Esophagus muscularis mucosa (tissue), 4 donors: Measurements from ENCODE around the gene ZFHX2. TPM values are rescaled to one million over a fixed set of nuclear protein-coding genes. Genes with fewer than 3 reads are reported as not detected.
A peak's percentile ranks its signal among the peaks of the same experiment; 100 is the strongest.
"Not testable (repeated sequence)": the region's sequence is repeated elsewhere in the genome, so short reads cannot be mapped to it uniquely, and the experiment has no call there.

Experiments used
- DNase-seq: peaks from one replicate; pipeline ENCODE4 v3.0.0-alpha.2; 2017; ENCODE audit errors: extremely low spot score
- H3K27ac ChIP-seq, 4 donors: fragments of 200-600 bp; sonication (generic); replicated peaks in 1 of 4; 1 replicate in 3 of 4; 2 replicates in 1 of 4; pipeline ENCODE4 v1.5.1; 2016 to 2019; ENCODE audit warnings: mild to moderate bottlenecking in 1 of 4
- H3K27me3 ChIP-seq, 4 donors: fragments of 200-600 bp; sonication (generic); one replicate each; pipeline versions ENCODE4 v1.5.1 to v1.6.0; 2016 to 2019
- H3K36me3 ChIP-seq, 4 donors: fragments of 200-600 bp; sonication (generic); one replicate each; pipeline ENCODE4 v1.5.1; 2016 to 2019
- H3K4me1 ChIP-seq, 4 donors: fragments of 200-600 bp; sonication (generic); one replicate each; pipeline ENCODE4 v1.5.1; 2016 to 2019
- H3K4me3 ChIP-seq, 4 donors: fragments of 200-600 bp; sonication (generic); 1 replicate in 2 of 4; 2 replicates in 2 of 4; pipeline ENCODE4 v1.5.1; 2016 to 2019; ENCODE audit warnings: mild to moderate bottlenecking in 4 of 4, moderate library complexity in 1 of 4
- H3K9me3 ChIP-seq, 4 donors: fragments of 200-600 bp; sonication (generic); 1 replicate in 3 of 4; 2 replicates in 1 of 4; pipeline ENCODE4 v1.5.1; 2016 to 2019
- EP300 ChIP-seq: sonication (generic); formaldehyde crosslinking; IDR thresholded peaks from one replicate; pipeline ENCODE4 v1.6.1; 2017; ENCODE audit warnings: antibody characterized with exemption
- POLR2A ChIP-seq: fragments of 450-650 bp; IDR thresholded peaks from one replicate; pipeline ENCODE4 v1.6.1; 2017; ENCODE audit warnings: antibody characterized with exemption, moderate library complexity, mild to moderate bottlenecking, low read depth
- POLR2AphosphoS5 ChIP-seq, 2 donors: sonication (generic); formaldehyde crosslinking; IDR thresholded peaks; one replicate each; pipeline ENCODE4 v1.6.1; 2017; ENCODE audit warnings: antibody characterized with exemption in 2 of 2
- WGBS: methylation state at CpG from one replicate; pipeline ENCODE4 v1.1.5; 2018; 5-methylcytosine and 5-hydroxymethylcytosine counted together
- intact Hi-C: fragments of 100-400 bp; cut with DNase I; formaldehyde crosslinking; loops from one replicate; pipeline ENCODE4 v1.15.1; 2023
- total RNA-seq, 4 donors: library from RNA; depleted of rRNA; stranded (reverse); fragments of >200 nt; gene quantifications; one replicate each; pipeline versions ENCODE4 v1.1.0 to v1.2.1, GENCODE V29; 2016
- TF ChIP-seq, protein P1 (sequence below), 3 experiments: fragments of 200-600 bp in 2 of 3; fragments of 450-650 bp in 1 of 3; sonication (generic) in 2 of 3; IDR thresholded peaks; one replicate each; pipeline ENCODE4 v1.5.1; 2017 to 2019; ENCODE audit warnings: antibody characterized with exemption in 3 of 3, mild to moderate bottlenecking in 2 of 3, moderate library complexity in 1 of 3

The ZFHX2 gene
- 1 to 10 TPM in 3 of 4 donors, under 1 TPM in 1; 0.50 to 1.8 (median 1.2) TPM for total RNA-seq

DNA sequence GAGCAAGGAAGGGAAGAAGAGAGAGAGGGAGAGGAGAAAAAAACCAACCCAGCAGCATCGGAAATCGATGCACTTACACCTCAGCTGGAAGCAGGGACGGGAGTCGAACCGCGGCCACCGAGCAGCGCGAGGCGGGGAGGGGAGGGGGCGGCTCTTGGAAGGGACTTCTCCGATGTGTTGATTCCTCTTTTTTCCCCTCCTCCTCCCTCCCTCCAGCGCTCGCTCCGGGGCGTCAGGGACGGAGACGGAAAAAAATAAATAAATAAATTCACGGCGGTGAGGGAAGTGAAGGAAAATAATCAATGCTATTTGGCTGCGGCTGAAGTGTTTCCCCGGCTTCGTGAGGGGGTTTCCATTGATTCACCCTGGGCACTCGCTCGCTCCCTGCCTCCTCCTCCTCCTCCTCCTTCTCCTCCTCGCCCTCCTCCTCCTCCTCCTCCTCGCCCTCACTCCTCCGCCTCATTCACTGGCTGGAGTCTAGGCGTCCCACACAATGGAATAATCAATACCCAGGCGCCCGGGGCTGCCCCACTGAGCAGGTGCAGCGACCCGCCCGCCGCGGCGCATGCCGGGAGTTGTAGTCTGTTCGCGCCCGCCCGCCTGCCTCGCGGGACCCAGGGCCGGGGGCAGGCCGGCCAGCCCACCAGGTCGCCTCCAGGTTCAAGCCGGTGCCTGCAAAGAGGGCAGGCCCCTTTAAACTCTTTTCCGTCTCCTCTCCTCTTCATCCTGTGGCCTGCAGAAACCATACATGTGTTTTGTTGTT, at the start of gene ZFHX2:
Gene ZFHX2 (minus strand): TSS at position 500 of the 763 bp plus-strand sequence. CDS start 16,440 bp downstream, outside the sequence.
- TF ChIP-seq POLR2A (no peak), EP300 (no peak), POLR2AphosphoS5 (IDR thresholded peaks at IDR 0.05) (peak in 1 of 2 donors; percentile 51)
- TF ChIP-seq, protein P1, sequence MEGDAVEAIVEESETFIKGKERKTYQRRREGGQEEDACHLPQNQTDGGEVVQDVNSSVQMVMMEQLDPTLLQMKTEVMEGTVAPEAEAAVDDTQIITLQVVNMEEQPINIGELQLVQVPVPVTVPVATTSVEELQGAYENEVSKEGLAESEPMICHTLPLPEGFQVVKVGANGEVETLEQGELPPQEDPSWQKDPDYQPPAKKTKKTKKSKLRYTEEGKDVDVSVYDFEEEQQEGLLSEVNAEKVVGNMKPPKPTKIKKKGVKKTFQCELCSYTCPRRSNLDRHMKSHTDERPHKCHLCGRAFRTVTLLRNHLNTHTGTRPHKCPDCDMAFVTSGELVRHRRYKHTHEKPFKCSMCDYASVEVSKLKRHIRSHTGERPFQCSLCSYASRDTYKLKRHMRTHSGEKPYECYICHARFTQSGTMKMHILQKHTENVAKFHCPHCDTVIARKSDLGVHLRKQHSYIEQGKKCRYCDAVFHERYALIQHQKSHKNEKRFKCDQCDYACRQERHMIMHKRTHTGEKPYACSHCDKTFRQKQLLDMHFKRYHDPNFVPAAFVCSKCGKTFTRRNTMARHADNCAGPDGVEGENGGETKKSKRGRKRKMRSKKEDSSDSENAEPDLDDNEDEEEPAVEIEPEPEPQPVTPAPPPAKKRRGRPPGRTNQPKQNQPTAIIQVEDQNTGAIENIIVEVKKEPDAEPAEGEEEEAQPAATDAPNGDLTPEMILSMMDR (IDR thresholded peaks at IDR 0.05) = peak in 1 of 3 experiments; percentile 14
- Histone ChIP-seq H3K27ac (peak within 1 kb of the TSS; percentile 58 to 71 (median 68)), H3K4me1 (peaks cover 17 to 34% (median 31%) of the 10 kb centered on the region in 4 donors), H3K36me3 (no peaks in the 10 kb centered on the region), H3K9me3 (no peaks in the 10 kb centered on the region), H3K4me3 (peak within 1 kb of the TSS; percentile 66 to 75 (median 68)), H3K27me3 (no peaks in the 10 kb centered on the region)
- no peak for DNase-seq
- intact Hi-C loops = no loop called here
- 1% methylated on average over 49 of the region's 49 CpGs for WGBS

DNA sequence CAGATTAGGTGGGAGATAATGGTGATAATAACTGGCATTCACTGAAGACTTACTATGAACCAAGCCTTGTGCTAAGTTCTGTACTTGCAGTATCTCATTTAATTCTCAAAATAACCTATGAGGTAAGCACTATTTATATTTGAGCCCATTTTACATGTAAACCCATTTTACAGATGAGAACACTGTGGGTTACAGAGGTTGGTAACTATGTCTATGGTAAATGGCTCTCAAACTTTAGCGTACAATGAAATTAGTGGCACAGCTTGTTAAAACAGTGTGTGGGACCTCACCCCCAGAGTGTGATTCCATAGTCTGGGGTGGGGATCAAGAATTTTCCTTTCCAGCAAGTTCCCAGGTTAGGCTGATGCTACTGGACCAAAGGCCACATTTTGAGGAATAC, 49.2 kb upstream of the ZFHX2 start:
- Histone ChIP-seq H3K4me1 (no peaks in the 10 kb centered on the region), H3K4me3 (no peak overlapping the region), H3K36me3 (no peaks in the 10 kb centered on the region), H3K27ac (no peak overlapping the region), H3K27me3 (no peaks in the 10 kb centered on the region), H3K9me3 (no peaks in the 10 kb centered on the region)
- TF ChIP-seq POLR2AphosphoS5 (IDR thresholded peaks at IDR 0.05) = no peak
- TF ChIP-seq, protein P1 (IDR thresholded peaks at IDR 0.05) = no peak
- no peak for TF ChIP-seq POLR2A
- no peak for TF ChIP-seq EP300
- DNase-seq = no peak
- WGBS = 100% methylated on average over 1 of the region's 1 CpG
- intact Hi-C loops = no loop called here

DNA sequence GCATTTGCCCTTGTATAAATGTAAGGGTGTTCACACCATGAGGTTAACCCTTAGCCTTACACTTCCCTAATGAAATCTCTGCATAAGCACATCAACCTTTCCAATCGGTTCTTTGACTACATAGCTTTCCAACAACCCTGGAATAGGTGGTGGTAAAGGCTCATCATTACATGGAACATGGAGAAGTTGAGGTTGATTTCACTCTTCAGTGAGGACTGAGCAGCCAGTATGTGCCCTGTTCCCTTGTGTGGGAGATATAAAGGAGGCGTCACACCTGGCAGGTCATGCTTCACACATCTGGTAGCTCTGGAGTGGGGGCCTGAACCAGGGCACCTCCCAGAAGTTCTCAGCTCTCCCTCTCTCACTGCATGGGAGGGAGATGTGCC, 48.8 kb upstream of the ZFHX2 start:
- 89% methylated on average over 2 of the region's 2 CpGs for WGBS
- no peak for DNase-seq
- no peak overlapping the region for H3K27ac ChIP-seq
- intact Hi-C loops = no loop called here
- no peak for TF ChIP-seq POLR2A
- TF ChIP-seq EP300 = no peak
- TF ChIP-seq, protein P1 (IDR thresholded peaks at IDR 0.05) = no peak
- TF ChIP-seq POLR2AphosphoS5 (IDR thresholded peaks at IDR 0.05) = no peak
- no peaks in the 10 kb centered on the region for H3K36me3 ChIP-seq
- H3K27me3 ChIP-seq = peaks cover 0 to 3% (median 0%) of the 10 kb centered on the region in 4 donors
- H3K4me3 ChIP-seq = no peak overlapping the region
- H3K9me3 ChIP-seq = no peaks in the 10 kb centered on the region
- no peaks in the 10 kb centered on the region for H3K4me1 ChIP-seq

DNA sequence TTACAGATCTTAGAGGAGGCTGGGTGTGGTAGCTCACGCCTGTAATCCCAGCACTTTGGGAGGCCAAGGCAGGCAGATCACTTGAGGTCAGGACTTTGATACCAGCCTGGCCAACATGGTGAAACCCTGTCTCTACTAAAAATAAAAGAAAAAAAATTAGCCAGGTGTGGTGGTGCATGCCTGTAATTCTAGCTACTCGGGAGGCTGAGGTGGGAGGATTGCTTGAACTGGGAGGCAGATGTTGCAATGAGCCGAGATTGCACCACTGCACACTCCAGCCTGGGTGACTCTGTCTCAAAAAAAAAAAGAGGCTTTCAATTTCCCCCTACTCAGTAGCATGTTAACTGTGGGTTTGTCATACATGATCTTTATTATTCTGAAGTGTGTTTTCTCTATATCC, 42.6 kb upstream of the ZFHX2 start:
- WGBS = 83% methylated on average over 3 of the region's 3 CpGs
- intact Hi-C loops = not testable (repeated sequence)

DNA sequence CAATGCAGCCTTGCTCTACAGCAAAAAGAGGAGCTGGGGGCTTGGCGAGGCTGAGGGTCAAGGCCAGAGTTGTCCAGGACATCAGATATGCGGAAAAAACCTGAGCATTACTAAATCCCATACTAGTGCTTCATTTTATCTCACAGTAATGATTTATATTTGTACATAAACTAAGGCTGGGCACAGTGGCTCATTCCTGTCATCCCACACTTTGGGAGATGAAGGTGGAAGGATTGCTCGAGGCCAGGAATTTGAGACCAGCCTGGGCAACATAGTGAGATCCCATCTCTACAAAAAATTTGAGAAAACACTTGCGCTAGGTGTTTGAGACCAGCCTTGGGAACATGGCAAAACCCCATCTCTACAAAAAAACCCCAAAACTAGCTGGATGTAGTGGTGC, 38.6 kb upstream of the ZFHX2 start:
- Histone ChIP-seq H3K27me3 (peaks cover 0 to 19% (median 0%) of the 10 kb centered on the region in 4 donors), H3K9me3 (no peaks in the 10 kb centered on the region), H3K27ac (no peak overlapping the region), H3K36me3 (no peaks in the 10 kb centered on the region), H3K4me3 (no peak overlapping the region), H3K4me1 (peaks cover 0 to 8% (median 3%) of the 10 kb centered on the region in 4 donors)
- 98% methylated on average over 4 of the region's 4 CpGs for WGBS
- no peak for DNase-seq
- TF ChIP-seq, protein P1 (IDR thresholded peaks at IDR 0.05) = no peak
- TF ChIP-seq POLR2A (no peak), POLR2AphosphoS5 (IDR thresholded peaks at IDR 0.05) (no peak), EP300 (no peak)
- intact Hi-C loops = no loop called here

More for the DNA sequence above, 42.6 kb upstream of the ZFHX2 start:
- not testable (repeated sequence) for H3K4me3 ChIP-seq, DNase-seq, H3K9me3 ChIP-seq, H3K4me1 ChIP-seq, H3K36me3 ChIP-seq, H3K27ac ChIP-seq, H3K27me3 ChIP-seq
